AML-193 (cell line): ENCODE results near the gene PDIK1L.
"Not testable (repeated sequence)": the region's sequence is repeated elsewhere in the genome, so short reads cannot be mapped to it uniquely, and the experiment has no call there.

Experiments used
- DNase-seq, 2 experiments: peaks; one replicate each; lab custom pipeline; 2025; lab: John Stamatoyannopoulos, UW

The PDIK1L gene

GRCh38 chr1:26090893-26091292 lies 20.7 kb upstream of the PDIK1L start:
- no peak for DNase-seq

- no peak for DNase-seq
These were observed 19.2 kb upstream of the PDIK1L start for GRCh38 chr1:26092422-26092821.

GRCh38 chr1:26093569-26093968 lies 18.1 kb upstream of the PDIK1L start:
- DNase-seq, result not testable (repeated sequence)

GRCh38 chr1:26094076-26094669 lies 17.5 kb upstream of the PDIK1L start:
- no peak for DNase-seq

- DNase-seq, result no peak
These were observed 16.8 kb upstream of the PDIK1L start for GRCh38 chr1:26094677-26095383.

GRCh38 chr1:26096471-26096870 lies 15.2 kb upstream of the PDIK1L start:
- no peak for DNase-seq

- DNase-seq, result no peak
These were observed 13.9 kb upstream of the PDIK1L start for GRCh38 chr1:26097696-26098095.

- DNase-seq, result no peak
These were observed 13.0 kb upstream of the PDIK1L start for GRCh38 chr1:26098602-26099001.

- DNase-seq, result no peak
These were observed 11.8 kb upstream of the PDIK1L start for GRCh38 chr1:26099780-26100179.

- not testable (repeated sequence) for DNase-seq
These were observed 11.4 kb upstream of the PDIK1L start for GRCh38 chr1:26100204-26100603.

- DNase-seq, result no peak
These were observed 9.5 kb upstream of the PDIK1L start for GRCh38 chr1:26102119-26102518.

GRCh38 chr1:26102526-26102925 lies 9.1 kb upstream of the PDIK1L start:
- no peak for DNase-seq

- not testable (repeated sequence) for DNase-seq
These were observed 6.4 kb upstream of the PDIK1L start for GRCh38 chr1:26105226-26105548.

GRCh38 chr1:26109229-26110164 lies 2.1 kb upstream of the PDIK1L start:
- DNase-seq, result no peak

- peak; percentile 28 to 51 for DNase-seq
These were observed 694 bp upstream of the PDIK1L start for GRCh38 chr1:26110731-26111529.

GRCh38 chr1:26112407-26112775 lies 767 bp downstream of the PDIK1L start:
- no peak for DNase-seq

GRCh38 chr1:26114165-26114927 lies 2.7 kb downstream of the PDIK1L start:
- DNase-seq, result no peak

- no peak for DNase-seq
These were observed 8.4 kb downstream of the PDIK1L start for GRCh38 chr1:26119892-26120608.

GRCh38 chr1:26121854-26122773 lies 10.5 kb downstream of the PDIK1L start:
- no peak for DNase-seq
